ENCODE measurements around the gene MPND.
A peak's percentile ranks its signal among the peaks of the same experiment; 100 is the strongest.
"Not testable (repeated sequence)": the region's sequence is repeated elsewhere in the genome, so short reads cannot be mapped to it uniquely, and the experiment has no call there.

MPND gene

DNA sequence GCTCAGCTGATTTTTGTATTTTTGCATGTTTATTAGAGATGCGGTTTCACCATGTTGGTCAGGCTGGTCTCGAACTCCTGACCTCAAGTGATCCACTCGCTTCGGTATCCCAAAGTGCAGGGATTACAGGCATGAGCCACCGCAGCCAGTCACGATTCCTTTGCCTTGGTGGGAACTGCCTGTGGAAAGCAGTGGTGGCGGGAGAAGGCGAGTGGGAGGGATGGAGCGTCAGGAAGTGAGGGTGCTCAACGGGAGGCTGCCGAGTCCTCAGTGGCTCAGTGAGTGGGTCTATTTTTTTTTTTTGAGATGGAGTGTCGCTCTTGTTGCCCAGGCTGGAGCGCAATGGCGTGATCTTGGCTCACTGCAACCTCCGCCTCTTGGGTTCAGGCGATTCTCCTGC, 5.9 kb downstream of the MPND start:
- DNase-seq (ENCODE audit: low spot score): not testable (repeated sequence)

GRCh38 chr19:4350111-4350510, 6.7 kb downstream of the MPND start:
- DNase-seq (ENCODE audit: low spot score): no peak

DNA sequence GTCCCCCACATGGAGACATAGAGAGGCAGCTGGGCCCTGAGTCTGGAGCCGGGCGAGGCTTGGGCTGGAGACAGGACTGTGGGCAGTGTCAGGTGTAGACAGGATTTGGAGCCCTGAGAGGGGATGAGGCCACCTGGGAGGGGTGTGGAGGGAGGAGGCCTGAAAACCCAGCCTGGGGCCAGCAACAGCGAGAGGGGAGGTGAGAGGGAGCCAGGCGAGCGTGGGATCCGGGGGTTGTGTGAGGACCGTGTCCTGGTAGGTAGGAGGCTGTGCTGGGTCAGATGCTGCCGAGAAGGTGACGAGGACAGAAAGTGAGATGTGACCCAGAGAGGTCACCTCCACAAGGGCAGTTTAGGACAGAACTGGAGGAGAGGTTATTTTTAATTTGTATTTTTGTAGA, 7.4 kb downstream of the MPND start:
- DNase-seq (ENCODE audit: low spot score): no peak

DNA sequence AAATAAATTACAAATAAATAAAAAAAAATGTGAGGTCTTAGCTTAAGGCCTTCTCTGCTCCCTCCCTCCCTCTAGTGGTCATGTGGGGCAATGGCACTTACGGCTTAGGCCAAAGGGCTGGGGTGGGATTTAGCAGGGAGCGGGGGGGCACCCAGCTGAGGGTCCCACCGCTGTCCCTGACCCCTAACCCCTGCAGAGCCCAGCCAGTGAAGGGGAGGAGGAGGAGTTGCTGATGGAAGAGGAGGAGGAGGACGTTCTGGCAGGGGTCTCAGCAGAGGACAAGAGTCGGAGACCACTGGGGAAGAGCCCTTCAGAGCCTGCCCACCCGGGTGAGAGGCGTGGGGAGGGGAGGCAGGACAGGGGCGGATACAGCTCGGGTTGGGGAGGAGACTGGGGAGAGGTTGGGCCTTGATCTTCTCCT, 9.3 kb downstream of the MPND start:
- DNase-seq (ENCODE audit: low spot score): peak; percentile 69

DNA sequence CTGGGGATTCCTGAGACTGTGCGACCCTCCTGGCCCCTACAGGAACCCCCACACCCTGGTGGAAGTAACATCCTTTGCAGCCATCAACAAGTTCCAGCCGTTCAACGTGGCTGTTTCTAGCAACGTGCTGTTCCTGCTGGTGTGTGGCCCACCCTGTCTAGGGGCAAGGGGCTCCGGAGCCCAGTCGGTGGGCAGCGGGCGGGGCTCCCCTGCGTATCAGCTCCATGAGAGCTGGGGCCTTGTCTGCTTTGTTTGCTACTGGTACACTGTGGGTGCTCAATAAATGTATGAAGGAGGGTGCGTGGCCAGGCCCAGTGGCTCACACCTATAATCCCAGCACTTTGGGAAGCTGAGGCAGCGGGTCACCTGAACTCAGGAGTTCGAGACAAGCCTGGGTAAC, 10.9 kb downstream of the MPND start:
- DNase-seq (ENCODE audit: low spot score): no peak

GRCh38 chr19:4354897-4355296, 11.5 kb downstream of the MPND start:
- DNase-seq (ENCODE audit: low spot score): no peak

GRCh38 chr19:4357095-4357797, 13.9 kb downstream of the MPND start:
- DNase-seq (ENCODE audit: low spot score): no peak

GRCh38 chr19:4357921-4358326, 14.6 kb downstream of the MPND start:
- no peak for DNase-seq (ENCODE audit: low spot score)

DNA sequence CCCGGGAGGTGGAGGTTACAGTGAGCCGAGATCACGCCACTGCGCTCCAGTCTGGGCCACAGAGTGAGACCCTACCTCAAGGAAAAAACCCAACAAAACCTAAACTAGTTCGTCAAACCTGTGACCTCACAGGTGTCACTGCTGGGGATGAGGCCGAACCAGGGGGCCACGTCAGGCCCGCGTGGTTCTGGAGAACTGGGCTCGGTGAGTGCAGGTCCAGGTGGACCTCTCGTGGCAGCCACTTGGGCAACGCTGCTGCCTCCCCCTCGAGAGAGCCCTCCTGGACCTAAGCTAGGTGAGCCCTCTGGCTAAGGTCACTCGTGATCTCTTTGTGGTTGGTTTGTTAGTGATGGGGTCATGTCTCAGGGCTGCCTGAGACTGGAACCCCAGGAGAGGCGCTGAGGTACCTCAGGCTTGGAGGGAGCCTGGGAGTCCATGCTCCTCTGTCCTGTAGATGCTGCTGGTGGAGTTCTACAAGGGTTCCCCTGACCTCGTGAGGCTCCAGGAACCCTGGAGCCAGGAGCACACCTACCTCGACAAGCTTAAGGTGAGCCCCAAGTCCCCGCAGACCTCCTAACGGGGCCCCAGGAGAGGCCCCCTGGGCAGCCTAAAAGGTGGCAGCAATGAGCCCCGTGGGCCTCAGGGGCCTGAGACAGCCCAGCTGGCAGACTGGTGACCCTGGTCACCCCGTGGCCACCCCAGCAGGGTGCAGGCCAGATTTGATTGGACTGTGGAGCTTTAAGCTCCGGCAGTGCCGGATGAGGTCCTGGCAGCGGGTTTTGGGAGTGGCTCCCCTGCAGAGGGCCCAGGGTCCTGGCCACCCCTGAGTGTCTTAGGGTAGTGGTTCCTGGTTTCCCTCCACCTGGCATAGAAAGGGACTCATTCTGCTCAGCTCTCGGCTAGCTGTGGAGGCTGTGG, 15.6 kb downstream of the MPND start:
- no peak for DNase-seq (ENCODE audit: low spot score)

- DNase-seq (ENCODE audit: low spot score): no peak
These were observed 16.3 kb downstream of the MPND start for GRCh38 chr19:4359627-4360000.

- no peak for DNase-seq (ENCODE audit: low spot score)
These were observed 16.8 kb downstream of the MPND start for GRCh38 chr19:4360081-4360569.

DNA sequence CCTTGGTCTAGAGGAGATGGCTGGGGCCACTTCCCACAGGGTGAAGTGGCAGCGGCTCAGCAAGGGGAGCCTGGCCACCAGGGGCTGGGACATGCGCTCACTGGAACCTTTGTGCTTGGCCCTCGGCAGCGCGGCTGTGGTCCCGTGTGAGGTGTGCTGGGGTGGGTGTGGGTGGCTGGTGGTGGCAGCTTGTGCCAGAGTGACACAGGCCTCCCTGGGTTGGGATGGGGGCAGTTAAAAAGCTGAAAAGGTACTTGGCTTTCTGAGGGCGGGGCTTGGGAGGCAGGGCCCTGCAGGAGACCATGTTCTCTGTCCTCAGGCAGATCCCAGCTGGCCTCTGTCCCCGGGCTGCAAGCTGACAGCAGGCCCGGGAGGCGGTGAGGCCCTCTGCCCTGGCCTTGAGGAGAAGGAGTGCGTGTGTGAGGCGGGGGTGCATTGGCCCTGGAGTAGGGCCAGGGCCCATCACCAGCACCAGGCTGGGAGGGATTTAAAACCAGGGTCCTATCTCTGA, 17.3 kb downstream of the MPND start:
- DNase-seq (ENCODE audit: low spot score): no peak

DNA sequence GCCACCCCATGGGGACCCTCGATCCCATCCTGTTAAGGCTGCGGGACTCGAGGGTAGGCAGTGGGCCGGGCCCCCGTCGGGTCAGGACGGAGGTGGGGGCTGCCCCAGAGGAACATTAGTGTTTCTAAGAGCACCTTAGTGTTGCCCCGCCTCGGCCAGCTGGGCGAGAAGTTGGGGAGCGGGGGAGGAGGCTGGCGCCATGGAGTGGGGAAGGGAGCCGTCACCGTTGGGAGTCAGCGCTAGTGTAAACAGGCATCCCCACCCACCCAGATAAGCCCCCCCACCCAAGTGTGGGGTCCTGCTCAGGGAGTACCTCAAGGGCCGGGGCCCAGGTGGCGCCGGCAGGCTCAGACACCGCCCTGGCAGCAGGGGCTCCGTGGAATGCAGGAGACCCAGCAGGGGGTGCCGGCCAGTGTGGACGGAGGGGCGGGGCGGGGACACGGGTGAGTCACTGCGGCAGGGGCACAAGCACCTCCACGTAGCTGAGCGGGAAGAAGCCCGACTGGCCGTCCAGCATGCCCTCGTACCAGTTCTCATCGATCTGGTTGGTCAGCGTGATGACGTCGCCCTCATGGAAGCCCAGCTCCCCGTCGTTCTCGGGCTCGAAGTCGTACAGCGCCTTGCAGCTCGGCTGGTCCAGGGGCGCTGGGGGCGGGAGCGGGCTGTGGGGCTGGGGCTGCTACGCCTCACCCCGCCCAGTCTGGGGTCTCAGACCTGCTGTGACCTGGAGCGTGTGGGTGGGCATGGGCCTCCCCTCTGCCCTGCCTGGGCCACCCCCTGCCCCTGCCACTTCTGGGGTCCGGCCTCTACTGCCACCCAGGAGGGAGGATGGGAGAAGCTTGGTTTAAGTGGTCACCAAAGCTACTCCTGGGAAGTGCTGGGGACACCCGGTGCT, 18.0 kb downstream of the MPND start:
- DNase-seq (ENCODE audit: low spot score): no peak

GRCh38 chr19:4362101-4362828, 18.9 kb downstream of the MPND start:
- DNase-seq (ENCODE audit: low spot score): no peak

DNA sequence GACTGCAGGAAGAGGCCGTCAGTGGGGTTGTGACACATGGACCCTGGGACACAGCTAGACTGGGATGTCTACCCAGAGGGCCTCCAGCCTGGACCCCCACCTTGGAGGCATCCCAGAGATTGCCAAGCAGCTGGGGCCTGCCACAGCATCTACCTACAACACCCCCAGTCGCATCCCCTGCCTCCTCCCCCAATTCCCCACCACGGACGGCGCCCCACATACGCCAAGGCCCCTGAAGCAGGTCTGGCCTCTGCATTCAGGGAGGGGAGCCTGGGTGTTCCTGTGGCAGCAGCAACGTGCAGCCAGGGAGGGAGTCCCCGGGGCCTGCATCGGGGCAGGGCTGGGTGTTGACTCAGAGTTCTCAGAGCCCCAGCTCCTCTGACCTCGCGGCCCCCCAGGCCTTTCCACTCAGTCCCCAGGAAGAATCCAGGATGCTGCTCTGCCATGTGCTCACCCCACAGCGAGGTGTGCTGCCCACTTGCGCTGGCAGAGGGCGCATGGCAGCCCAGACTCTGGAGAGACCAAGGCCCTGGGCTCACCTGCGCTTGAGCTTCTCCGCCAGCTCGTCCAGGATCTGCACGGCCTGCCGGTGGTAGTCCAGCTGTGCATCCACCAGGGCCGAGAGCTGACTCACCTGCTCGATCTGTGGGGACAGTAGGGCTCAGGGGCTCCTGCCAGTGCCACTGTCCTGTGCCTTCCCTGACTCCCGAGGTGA, 19.6 kb downstream of the MPND start:
- no peak for DNase-seq (ENCODE audit: low spot score)

- no peak for DNase-seq (ENCODE audit: low spot score)
These were observed 20.4 kb downstream of the MPND start for GRCh38 chr19:4363571-4364304.

DNA sequence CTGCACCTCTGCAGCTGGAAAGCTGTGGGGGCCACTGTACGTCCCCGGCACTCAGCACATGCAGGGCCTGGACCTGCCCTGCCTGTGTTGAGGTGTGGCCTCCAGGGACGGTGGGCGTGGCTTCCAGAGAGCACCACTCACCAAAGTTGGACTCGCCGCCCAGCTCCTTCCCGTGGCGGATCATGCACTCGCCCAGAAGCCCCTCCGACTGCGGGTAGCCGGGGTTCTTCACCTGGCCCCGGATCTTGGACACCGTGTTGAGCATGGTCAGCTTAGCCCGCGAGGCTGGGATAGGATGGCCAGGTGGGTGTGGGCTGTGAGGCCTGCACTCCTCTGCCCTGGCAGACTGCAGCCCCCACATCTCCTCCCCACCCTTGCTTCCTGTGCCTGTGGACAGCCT, 22.0 kb downstream of the MPND start:
- no peak for DNase-seq (ENCODE audit: low spot score)

GRCh38 chr19:4365791-4366665, 22.7 kb downstream of the MPND start:
- DNase-seq (ENCODE audit: low spot score): no peak

All from AG08395 (cell line).